GM19193 (cell line): ENCODE results near the gene CCL27.

Experiments
- POLR2A ChIP-seq: IDR thresholded peaks from 4 replicates; pipeline ENCODE4 v1.6.1; 2011; ENCODE audit not compliant: insufficient read depth, insufficient read length; ENCODE audit errors: extremely low read depth

CCL27 gene, protein sequence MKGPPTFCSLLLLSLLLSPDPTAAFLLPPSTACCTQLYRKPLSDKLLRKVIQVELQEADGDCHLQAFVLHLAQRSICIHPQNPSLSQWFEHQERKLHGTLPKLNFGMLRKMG

GRCh38 chr9:34662526-34663302 is at the start of gene CCL27:
Gene CCL27 (minus strand): TSS chr9:34662657. CDS start chr9:34662633, 24 bp downstream.
- no peak for TF ChIP-seq POLR2A

DNA sequence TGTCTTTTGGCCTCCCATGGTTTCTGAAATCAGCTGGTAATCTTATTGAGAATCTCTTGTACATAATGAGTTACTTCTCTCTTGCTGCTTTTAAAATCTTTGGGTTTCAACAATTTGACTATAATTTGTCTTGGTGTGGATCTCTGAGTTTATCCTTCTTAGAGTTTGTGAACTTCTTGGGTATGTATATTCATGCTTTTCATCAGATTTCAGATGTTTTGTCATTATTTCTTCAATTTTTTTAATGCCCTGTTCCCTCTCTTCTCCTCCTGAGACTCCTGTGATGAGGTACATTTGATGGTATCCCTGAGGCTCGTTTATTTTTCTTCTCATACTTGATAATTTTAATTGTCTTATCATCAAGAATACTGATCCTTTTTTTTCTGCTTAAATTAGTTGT is 49.7 kb upstream of the CCL27 start:
- TF ChIP-seq POLR2A = no peak

DNA sequence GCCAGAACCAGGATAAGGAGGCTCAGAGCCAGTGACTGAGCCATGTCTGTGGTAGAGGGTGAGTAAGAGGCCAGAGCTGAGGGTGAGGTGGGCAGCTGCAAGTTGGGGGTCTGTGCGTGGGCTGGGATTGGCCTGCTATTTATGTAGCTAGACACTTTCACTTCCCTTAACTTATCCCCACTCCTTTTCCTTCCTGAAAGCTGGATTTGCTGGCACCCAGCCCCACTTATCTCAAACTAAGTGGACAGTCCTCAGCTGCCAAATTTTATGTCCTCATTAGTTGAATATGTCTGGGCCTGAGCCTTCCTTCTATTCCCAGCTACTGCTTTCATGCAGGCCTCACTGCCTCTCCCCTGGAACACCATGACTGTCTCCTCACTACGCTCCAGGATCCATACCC is 47.6 kb upstream of the CCL27 start, which contains the start of gene CCL21:
Gene CCL21, minus strand, starts transcription at position 114 of the 400 bp plus-strand sequence. Its CDS starts 70 bp downstream, at position 44.
- no peak for TF ChIP-seq POLR2A

- no peak for TF ChIP-seq POLR2A
Observed at GRCh38 chr9:34709196-34709978, 46.9 kb upstream of the CCL27 start.

DNA sequence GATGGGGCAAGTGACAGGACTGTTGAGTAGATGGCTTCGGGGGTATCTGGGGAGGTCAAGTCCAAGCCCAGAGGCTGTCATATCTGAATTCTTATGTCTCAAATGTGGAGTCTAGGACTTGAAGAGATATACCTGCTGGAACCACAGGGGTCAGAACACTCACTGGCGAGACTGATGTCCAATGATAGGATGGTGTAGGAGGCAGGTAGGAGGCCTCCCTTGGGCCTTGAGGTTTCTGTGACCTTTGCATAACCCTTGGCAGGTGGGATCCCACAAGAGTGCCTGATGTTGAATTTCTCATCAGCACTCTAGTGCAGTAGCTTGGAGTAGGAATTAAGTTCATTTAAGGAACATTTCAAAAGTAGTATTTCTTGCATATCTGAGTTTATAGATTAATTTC is 44.7 kb upstream of the CCL27 start:
- TF ChIP-seq POLR2A = no peak

- TF ChIP-seq POLR2A = no peak
Observed at GRCh38 chr9:34701769-34702736, 39.6 kb upstream of the CCL27 start.

DNA sequence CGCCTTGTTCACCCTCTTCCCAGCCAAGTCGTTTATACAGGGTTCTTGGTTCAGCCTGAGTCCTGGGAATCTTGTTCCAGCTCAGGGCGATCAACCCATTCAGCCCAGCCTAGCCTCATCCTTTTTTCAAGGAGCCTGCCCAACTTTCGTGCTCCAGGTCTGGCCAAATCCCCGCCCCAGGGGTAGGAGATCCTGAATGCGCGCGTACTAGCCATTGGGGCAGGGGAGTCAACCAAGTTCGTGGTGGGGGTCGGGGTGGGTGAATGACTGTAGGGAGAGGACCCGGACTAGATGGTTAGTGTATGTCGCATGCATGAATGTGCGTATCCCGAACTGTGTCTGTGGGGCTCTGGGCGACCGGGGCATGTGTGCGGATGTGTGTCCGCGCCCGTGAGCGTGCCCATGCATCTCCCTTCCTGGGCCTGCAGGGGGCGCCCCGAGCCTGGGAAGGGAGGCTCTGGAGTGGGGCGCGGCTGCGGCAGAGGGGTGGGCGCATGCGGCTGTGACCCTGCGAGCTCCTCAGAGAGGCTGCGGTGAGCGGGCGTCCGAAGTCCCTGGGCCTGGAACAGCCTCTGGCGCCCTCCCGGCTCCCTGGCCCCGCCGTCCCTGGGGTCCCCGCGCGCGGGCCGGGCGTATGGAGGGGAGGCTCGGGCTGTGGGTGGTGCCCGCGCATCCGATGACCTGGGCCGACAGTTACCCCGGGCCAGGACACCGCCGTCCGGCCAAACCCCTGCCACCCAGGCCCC is 38.7 kb upstream of the CCL27 start:
- no peak for TF ChIP-seq POLR2A

- no peak for TF ChIP-seq POLR2A
Observed at GRCh38 chr9:34694811-34695210, 32.4 kb upstream of the CCL27 start.

DNA sequence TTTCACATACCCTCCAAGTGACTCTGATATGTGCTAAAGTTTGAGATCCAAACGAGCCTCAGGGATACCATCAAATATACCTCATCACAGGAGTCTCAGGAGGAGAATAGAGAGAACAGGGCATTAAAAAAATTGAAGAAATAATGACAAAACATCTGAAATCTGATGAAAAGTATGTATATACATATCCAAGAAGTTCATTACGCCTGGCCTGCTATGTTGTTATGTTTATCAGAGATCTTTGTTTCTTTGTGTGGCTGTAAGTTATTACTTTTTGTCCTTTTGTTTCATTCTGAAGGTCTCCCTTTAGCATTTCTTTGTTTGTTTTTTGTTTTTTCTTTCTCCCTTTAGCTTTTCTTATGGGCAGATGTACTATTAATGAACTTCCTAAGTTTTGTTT is 31.1 kb upstream of the CCL27 start:
- TF ChIP-seq POLR2A = no peak

DNA sequence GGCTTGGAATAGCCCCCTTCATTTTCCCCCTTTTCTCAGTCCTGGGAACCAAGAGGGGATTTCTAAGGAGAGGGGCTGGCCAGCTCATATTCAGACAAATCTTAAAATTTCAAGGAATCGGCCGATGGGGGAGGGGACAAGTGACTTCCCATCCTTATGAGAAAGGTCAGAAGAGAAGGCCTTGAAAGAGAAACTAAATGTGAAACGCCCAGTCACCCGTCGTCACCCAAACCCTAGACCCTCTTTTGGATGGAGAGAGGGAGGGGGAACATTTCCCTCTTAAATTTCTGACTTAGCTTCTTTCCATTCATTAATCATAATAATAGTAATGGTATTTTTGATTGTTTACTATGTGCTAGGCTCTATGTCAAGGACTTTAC is 29.5 kb upstream of the CCL27 start:
- no peak for TF ChIP-seq POLR2A

DNA sequence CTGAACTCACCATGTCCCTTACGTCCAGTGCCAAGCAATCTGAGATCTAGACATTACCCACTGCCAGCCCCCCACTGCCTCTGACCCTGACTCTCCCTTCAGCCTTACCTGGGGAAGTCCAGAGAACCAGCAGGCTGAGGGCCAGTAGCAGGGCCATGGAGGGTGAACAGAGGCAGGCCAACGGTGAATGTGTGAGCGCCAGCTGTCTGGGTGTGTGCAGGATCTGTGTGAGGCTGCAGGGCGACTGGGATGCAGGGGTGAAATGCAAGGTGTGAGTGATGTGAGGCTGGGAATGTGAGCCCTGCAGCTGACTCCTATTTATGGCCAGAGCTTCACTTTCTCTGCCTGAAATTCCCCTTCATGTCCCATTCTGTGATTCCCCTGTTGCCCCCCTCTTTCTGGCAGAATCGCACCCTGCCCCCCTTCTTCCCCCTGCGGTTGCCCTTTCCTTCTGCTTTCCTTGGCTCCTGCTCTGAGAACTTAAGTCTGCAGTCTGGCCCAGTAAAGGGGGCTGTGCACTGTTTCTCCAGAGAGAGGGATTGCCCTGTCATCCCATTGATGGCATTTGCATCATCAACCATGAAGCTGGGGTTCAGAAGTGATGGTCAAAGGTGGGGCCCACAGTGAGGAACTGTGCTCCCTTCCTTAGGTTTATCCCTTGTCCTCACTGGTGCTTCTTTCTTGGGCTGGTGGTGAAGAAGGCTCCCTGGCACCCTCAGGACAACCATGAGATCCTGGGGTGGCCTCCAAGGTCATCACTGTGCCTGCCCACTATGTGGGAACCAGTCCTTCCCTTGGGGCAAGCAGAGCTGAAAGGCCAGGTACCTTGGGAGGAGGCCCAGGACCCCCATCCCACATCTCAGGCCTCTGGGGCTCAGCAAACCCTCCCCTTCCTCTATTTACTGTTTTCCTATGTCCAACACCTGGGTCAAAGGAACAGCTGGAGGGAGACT is 28.8 kb upstream of the CCL27 start, which contains the start of gene CCL19:
Gene CCL19, minus strand, starts transcription at position 294 of the 953 bp plus-strand sequence. Its CDS starts 137 bp downstream, at position 157.
- no peak for TF ChIP-seq POLR2A

DNA sequence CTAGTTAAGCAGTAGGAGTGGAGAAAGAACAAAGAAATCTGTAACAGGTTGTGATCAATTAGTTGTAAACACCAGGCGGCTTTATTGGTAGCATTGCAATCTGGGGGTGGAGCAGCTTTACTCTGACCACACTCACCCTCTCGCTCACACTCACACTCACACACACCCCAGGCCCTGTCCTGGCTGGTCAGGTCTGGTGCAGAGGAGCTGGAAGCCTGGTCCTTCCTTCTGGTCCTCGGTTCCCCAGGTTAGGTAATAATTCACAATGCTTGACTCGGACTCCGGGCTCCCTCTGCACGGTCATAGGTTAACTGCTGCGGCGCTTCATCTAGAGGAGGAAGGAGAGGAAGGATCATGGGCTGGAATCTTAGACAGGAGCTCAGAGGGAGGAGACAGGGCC is 27.1 kb upstream of the CCL27 start:
- TF ChIP-seq POLR2A = no peak

DNA sequence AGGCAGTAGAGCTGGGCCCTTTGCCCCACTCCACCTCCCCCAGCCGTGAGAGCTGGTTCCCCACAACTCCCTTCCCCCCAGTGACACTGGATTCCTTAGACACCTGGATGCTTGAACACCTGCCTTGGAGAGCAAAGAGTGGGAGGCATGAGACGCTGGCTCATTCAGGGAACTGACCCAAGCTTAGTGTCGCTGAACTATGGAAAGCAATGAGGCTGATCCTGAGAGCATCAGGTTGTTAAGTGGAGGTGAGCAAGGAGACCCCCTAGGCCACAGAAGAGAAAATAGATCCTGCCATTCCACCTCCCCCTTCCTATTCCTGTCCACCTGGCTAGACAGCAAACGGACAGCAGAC is 26.6 kb upstream of the CCL27 start:
- TF ChIP-seq POLR2A = no peak
